ENCODE measurements around the gene MSS51.
A peak's percentile ranks its signal among the peaks of the same experiment; 100 is the strongest.
"Not testable (repeated sequence)": the region's sequence is repeated elsewhere in the genome, so short reads cannot be mapped to it uniquely, and the experiment has no call there.

Gene MSS51

GRCh38 chr10:73399063-73399462 lies 34.3 kb downstream of the MSS51 start:
- no peak overlapping the region for H3K4me3 ChIP-seq (replicated peaks; ENCODE audit: low read depth, low read length)
- TF ChIP-seq CTCF (IDR thresholded peaks at IDR 0.05; ENCODE audit: low read length, missing control alignments), result no peak
- no peak for DNase-seq (ENCODE audit: low read depth)

DNA sequence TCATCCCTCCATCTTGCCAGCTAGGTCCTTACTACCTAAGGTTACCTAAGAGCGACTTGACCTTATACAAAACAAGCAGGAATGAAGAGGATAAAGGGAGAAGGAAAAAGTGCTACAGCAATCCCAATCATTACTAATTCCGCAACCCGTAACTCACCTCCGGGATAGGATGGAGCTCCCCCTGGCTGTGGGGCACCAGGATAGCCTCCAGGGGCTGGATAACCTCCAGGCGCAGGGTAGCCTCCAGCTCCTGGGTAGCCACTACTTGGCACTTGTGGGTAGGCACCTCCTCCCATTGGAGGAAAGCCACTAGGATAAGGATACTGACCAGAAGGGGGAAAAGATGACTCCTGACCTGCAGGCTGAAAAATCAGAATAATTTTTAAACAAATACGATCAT lies 35.3 kb downstream of the MSS51 start:
- TF ChIP-seq CTCF (IDR thresholded peaks at IDR 0.05; ENCODE audit: low read length, missing control alignments), result peak; percentile 9
- H3K4me3 ChIP-seq (replicated peaks; ENCODE audit: low read depth, low read length), result no peak overlapping the region
- no peak for DNase-seq (ENCODE audit: low read depth)

DNA sequence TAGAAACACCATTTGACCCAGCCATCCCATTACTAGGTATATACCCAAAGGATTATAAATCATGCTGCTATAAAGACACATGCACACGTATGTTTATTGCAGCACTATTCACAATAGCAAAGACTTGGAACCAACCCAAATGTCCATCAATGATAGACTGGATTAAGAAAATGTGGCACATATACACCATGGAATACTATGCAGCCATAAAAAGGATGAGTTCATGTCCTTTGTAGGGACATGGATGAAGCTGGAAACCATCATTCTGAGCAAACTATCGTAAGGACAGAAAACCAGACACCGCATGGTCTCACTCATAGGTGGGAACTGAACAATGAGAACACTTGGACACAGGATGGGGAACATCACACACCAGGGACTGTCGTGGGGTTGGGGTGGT lies 39.0 kb downstream of the MSS51 start:
- H3K4me3 ChIP-seq (replicated peaks; ENCODE audit: low read depth, low read length); DNase-seq (ENCODE audit: low read depth): not testable (repeated sequence)

DNA sequence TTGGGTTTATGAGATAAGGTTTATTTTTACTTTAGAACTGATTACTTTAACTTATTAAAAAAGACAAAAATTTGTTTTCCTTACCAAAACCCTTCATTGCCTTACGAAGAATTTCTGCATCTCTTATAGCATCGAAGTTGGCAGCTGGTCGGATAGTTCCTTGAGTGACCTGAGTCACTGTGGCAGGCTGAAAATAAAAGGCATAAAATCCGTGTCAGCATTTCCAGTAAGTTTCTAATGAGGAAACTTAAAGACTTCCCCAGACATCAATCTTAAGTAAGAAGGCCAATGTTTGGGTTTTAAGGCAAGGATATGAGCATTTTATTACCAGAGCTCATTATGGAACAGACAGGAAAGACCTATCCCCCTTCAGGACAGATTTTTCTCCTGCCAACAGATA lies 45.1 kb downstream of the MSS51 start:
- no peak for DNase-seq (ENCODE audit: low read depth)
- no peak for TF ChIP-seq CTCF (IDR thresholded peaks at IDR 0.05; ENCODE audit: low read length, missing control alignments)
- no peak overlapping the region for H3K4me3 ChIP-seq (replicated peaks; ENCODE audit: low read depth, low read length)

GRCh38 chr10:73386583-73386982 lies 46.8 kb downstream of the MSS51 start:
- no peak for DNase-seq (ENCODE audit: low read depth)
- no peak for TF ChIP-seq CTCF (IDR thresholded peaks at IDR 0.05; ENCODE audit: low read length, missing control alignments)
- no peak overlapping the region for H3K4me3 ChIP-seq (replicated peaks; ENCODE audit: low read depth, low read length)

GRCh38 chr10:73379064-73379748 lies 54.2 kb downstream of the MSS51 start:
- no peak for TF ChIP-seq CTCF (IDR thresholded peaks at IDR 0.05; ENCODE audit: low read length, missing control alignments)
- no peak overlapping the region for H3K4me3 ChIP-seq (replicated peaks; ENCODE audit: low read depth, low read length)
- DNase-seq (ENCODE audit: low read depth), result no peak

GRCh38 chr10:73376679-73377078 lies 56.7 kb downstream of the MSS51 start:
- no peak overlapping the region for H3K4me3 ChIP-seq (replicated peaks; ENCODE audit: low read depth, low read length)
- no peak for TF ChIP-seq CTCF (IDR thresholded peaks at IDR 0.05; ENCODE audit: low read length, missing control alignments)
- no peak for DNase-seq (ENCODE audit: low read depth)

Measured in fibroblast of pulmonary artery (primary cell).